Activated naive CD8-positive, alpha-beta T cell treated with anti-CD3 and anti-CD28 coated beads, Interleukin-2, amount 50 U/mL, for 24 hours (primary cell): Measurements from ENCODE around the gene GRIN3A.

ENCODE experiments used
- ATAC-seq: fragments of 150-1000 bp; cut with Tn5 transposase; one replicate; pipeline ENCODE4 v1.10.0; 2021
- DNase-seq: peaks from one replicate; pipeline ENCODE4 v3.0.0; 2021
- H3K27ac Mint-ChIP-seq: one replicate; pipeline ENCODE4 v1.8.0; 2021; ENCODE audit warnings: mild to moderate bottlenecking, mixed read lengths
- H3K27me3 Mint-ChIP-seq: one replicate; pipeline ENCODE4 v1.8.0; 2021; ENCODE audit warnings: mixed read lengths
- H3K36me3 Mint-ChIP-seq: one replicate; pipeline ENCODE4 v1.8.0; 2021; ENCODE audit warnings: low read depth, mixed read lengths
- H3K4me1 Mint-ChIP-seq: one replicate; pipeline ENCODE4 v1.8.0; 2021; ENCODE audit warnings: mixed read lengths
- H3K4me3 Mint-ChIP-seq: one replicate; pipeline ENCODE4 v1.8.0; 2021; ENCODE audit warnings: mild to moderate bottlenecking, moderate library complexity, mixed read lengths
- H3K9me3 Mint-ChIP-seq: one replicate; pipeline ENCODE4 v1.8.0; 2021; ENCODE audit warnings: mixed read lengths

GRIN3A gene

GRCh38 chr9:101631892-101632291, 106.6 kb downstream of the GRIN3A start:
- Mint-ChIP-seq H3K27me3 (no peaks in the 10 kb centered on the region), H3K4me3 (no peak overlapping the region), H3K4me1 (no peaks in the 10 kb centered on the region), H3K9me3 (no peaks in the 10 kb centered on the region), H3K27ac (no peak overlapping the region), H3K36me3 (no peaks in the 10 kb centered on the region)
- ATAC-seq (no peak), DNase-seq (no peak)

- no peak for DNase-seq
- H3K9me3 Mint-ChIP-seq, result no peaks in the 10 kb centered on the region
- no peak overlapping the region for H3K27ac Mint-ChIP-seq
- ATAC-seq, result no peak
- H3K4me3 Mint-ChIP-seq, result no peak overlapping the region
- no peaks in the 10 kb centered on the region for H3K36me3 Mint-ChIP-seq
- peaks cover 7% of the 10 kb centered on the region for H3K4me1 Mint-ChIP-seq
- H3K27me3 Mint-ChIP-seq, result no peaks in the 10 kb centered on the region
Measured at GRCh38 chr9:101629636-101630035, 108.8 kb downstream of the GRIN3A start.

GRCh38 chr9:101628173-101628572, 110.3 kb downstream of the GRIN3A start:
- no peaks in the 10 kb centered on the region for H3K9me3 Mint-ChIP-seq
- no peak overlapping the region for H3K4me3 Mint-ChIP-seq
- H3K27me3 Mint-ChIP-seq, result no peaks in the 10 kb centered on the region
- no peak for ATAC-seq
- H3K27ac Mint-ChIP-seq, result no peak overlapping the region
- H3K4me1 Mint-ChIP-seq, result peaks cover 7% of the 10 kb centered on the region
- H3K36me3 Mint-ChIP-seq, result no peaks in the 10 kb centered on the region
- no peak for DNase-seq

- DNase-seq (no peak), ATAC-seq (peak; percentile 72)
- Mint-ChIP-seq H3K4me1 (peaks cover 7% of the 10 kb centered on the region), H3K27ac (no peak overlapping the region), H3K9me3 (no peaks in the 10 kb centered on the region), H3K27me3 (no peaks in the 10 kb centered on the region), H3K4me3 (no peak overlapping the region), H3K36me3 (no peaks in the 10 kb centered on the region)
Measured at GRCh38 chr9:101626295-101626694, 112.2 kb downstream of the GRIN3A start.

GRCh38 chr9:101625876-101626275, 112.6 kb downstream of the GRIN3A start:
- H3K9me3 Mint-ChIP-seq, result no peaks in the 10 kb centered on the region
- no peak overlapping the region for H3K4me3 Mint-ChIP-seq
- no peaks in the 10 kb centered on the region for H3K27me3 Mint-ChIP-seq
- H3K36me3 Mint-ChIP-seq, result no peaks in the 10 kb centered on the region
- no peak overlapping the region for H3K27ac Mint-ChIP-seq
- peaks cover 7% of the 10 kb centered on the region for H3K4me1 Mint-ChIP-seq
- no peak for ATAC-seq
- no peak for DNase-seq

GRCh38 chr9:101620452-101620851, 118.0 kb downstream of the GRIN3A start:
- no peaks in the 10 kb centered on the region for H3K27me3 Mint-ChIP-seq
- DNase-seq (no peak), ATAC-seq (no peak)
- no peaks in the 10 kb centered on the region for H3K9me3 Mint-ChIP-seq
- no peaks in the 10 kb centered on the region for H3K4me1 Mint-ChIP-seq
- no peak overlapping the region for H3K27ac Mint-ChIP-seq
- no peaks in the 10 kb centered on the region for H3K36me3 Mint-ChIP-seq
- H3K4me3 Mint-ChIP-seq, result no peak overlapping the region

GRCh38 chr9:101618698-101619097, 119.7 kb downstream of the GRIN3A start:
- Mint-ChIP-seq H3K4me3 (no peak overlapping the region), H3K9me3 (no peaks in the 10 kb centered on the region), H3K36me3 (no peaks in the 10 kb centered on the region), H3K4me1 (no peaks in the 10 kb centered on the region), H3K27ac (no peak overlapping the region), H3K27me3 (no peaks in the 10 kb centered on the region)
- DNase-seq, result no peak
- no peak for ATAC-seq

GRCh38 chr9:101605547-101605946, 132.9 kb downstream of the GRIN3A start:
- no peak overlapping the region for H3K4me3 Mint-ChIP-seq
- DNase-seq (no peak), ATAC-seq (no peak)
- H3K36me3 Mint-ChIP-seq, result no peaks in the 10 kb centered on the region
- H3K9me3 Mint-ChIP-seq, result no peaks in the 10 kb centered on the region
- peaks cover 2% of the 10 kb centered on the region for H3K4me1 Mint-ChIP-seq
- no peak overlapping the region for H3K27ac Mint-ChIP-seq
- peaks cover 11% of the 10 kb centered on the region for H3K27me3 Mint-ChIP-seq

- ATAC-seq (no peak), DNase-seq (no peak)
- Mint-ChIP-seq H3K36me3 (no peaks in the 10 kb centered on the region), H3K27me3 (peaks cover 11% of the 10 kb centered on the region), H3K4me3 (no peak overlapping the region), H3K9me3 (no peaks in the 10 kb centered on the region), H3K27ac (no peak overlapping the region), H3K4me1 (peaks cover 2% of the 10 kb centered on the region)
Measured at GRCh38 chr9:101604296-101604695, 134.2 kb downstream of the GRIN3A start.

- peaks cover 2% of the 10 kb centered on the region for H3K4me1 Mint-ChIP-seq
- H3K4me3 Mint-ChIP-seq, result no peak overlapping the region
- peaks cover 5% of the 10 kb centered on the region for H3K27me3 Mint-ChIP-seq
- ATAC-seq (peak; percentile 46), DNase-seq (no peak)
- H3K27ac Mint-ChIP-seq, result no peak overlapping the region
- H3K9me3 Mint-ChIP-seq, result no peaks in the 10 kb centered on the region
- H3K36me3 Mint-ChIP-seq, result no peaks in the 10 kb centered on the region
Measured at GRCh38 chr9:101601904-101602765, 136.3 kb downstream of the GRIN3A start.

- H3K27ac Mint-ChIP-seq, result no peak within 1 kb of the TSS
- no peak within 1 kb of the TSS for H3K4me3 Mint-ChIP-seq
- H3K9me3 Mint-ChIP-seq, result no peaks in the 10 kb centered on the region
- no peaks in the 10 kb centered on the region for H3K4me1 Mint-ChIP-seq
- no peaks in the 10 kb centered on the region for H3K27me3 Mint-ChIP-seq
- DNase-seq (no peak), ATAC-seq (no peak)
- no peaks in the 10 kb centered on the region for H3K36me3 Mint-ChIP-seq
Measured at GRCh38 chr9:101594796-101595195, 143.7 kb downstream of the GRIN3A start, which contains the start of gene PPP3R2. Gene PPP3R2 (minus strand): TSS chr9:101594969. CDS start chr9:101594921, 48 bp downstream.

- DNase-seq (no peak), ATAC-seq (no peak)
- no peaks in the 10 kb centered on the region for H3K36me3 Mint-ChIP-seq
- no peaks in the 10 kb centered on the region for H3K27me3 Mint-ChIP-seq
- H3K9me3 Mint-ChIP-seq, result no peaks in the 10 kb centered on the region
- no peak overlapping the region for H3K4me3 Mint-ChIP-seq
- no peaks in the 10 kb centered on the region for H3K4me1 Mint-ChIP-seq
- H3K27ac Mint-ChIP-seq, result no peak overlapping the region
Measured at GRCh38 chr9:101593345-101593744, 145.1 kb downstream of the GRIN3A start.

- no peaks in the 10 kb centered on the region for H3K4me1 Mint-ChIP-seq
- ATAC-seq (no peak), DNase-seq (no peak)
- H3K4me3 Mint-ChIP-seq, result no peak overlapping the region
- no peak overlapping the region for H3K27ac Mint-ChIP-seq
- no peaks in the 10 kb centered on the region for H3K27me3 Mint-ChIP-seq
- H3K36me3 Mint-ChIP-seq, result no peaks in the 10 kb centered on the region
- H3K9me3 Mint-ChIP-seq, result no peaks in the 10 kb centered on the region
Measured at GRCh38 chr9:101592788-101593187, 145.7 kb downstream of the GRIN3A start.

- no peaks in the 10 kb centered on the region for H3K36me3 Mint-ChIP-seq
- ATAC-seq (no peak), DNase-seq (no peak)
- no peaks in the 10 kb centered on the region for H3K27me3 Mint-ChIP-seq
- peaks cover under 1% of the 10 kb centered on the region for H3K4me1 Mint-ChIP-seq
- no peak overlapping the region for H3K27ac Mint-ChIP-seq
- H3K4me3 Mint-ChIP-seq, result no peak overlapping the region
- no peaks in the 10 kb centered on the region for H3K9me3 Mint-ChIP-seq
Measured at GRCh38 chr9:101591787-101592446, 146.5 kb downstream of the GRIN3A start.

GRCh38 chr9:101590901-101591300, 147.5 kb downstream of the GRIN3A start:
- Mint-ChIP-seq H3K9me3 (no peaks in the 10 kb centered on the region), H3K27ac (no peak overlapping the region), H3K36me3 (no peaks in the 10 kb centered on the region), H3K4me3 (no peak overlapping the region), H3K4me1 (peaks cover 6% of the 10 kb centered on the region), H3K27me3 (no peaks in the 10 kb centered on the region)
- DNase-seq (no peak), ATAC-seq (no peak)
